WTC11 (cell line): ENCODE results near the gene SMIM22. TPM values are rescaled to one million over a fixed set of nuclear protein-coding genes. Genes with fewer than 3 reads are reported as not detected.

Experiments used
- ATAC-seq: fragments of 200-7000 bp; cut with Tn5 transposase; 2 replicates; pipeline ENCODE4 v1.10.0; 2021; ENCODE audit warnings: mild to moderate bottlenecking, moderate library complexity
- CTCF ChIA-PET: fragments of 300-600 bp; sonication (Branson Sonifier 250); formaldehyde crosslinking; loops from one replicate; lab custom pipeline; 2021; ENCODE audit warnings: antibody characterized with exemption; lab: Charles Lee
- POLR2A ChIA-PET: fragments of 350-600 bp; sonication (Branson Sonifier 250); formaldehyde crosslinking; loops from one replicate; lab custom pipeline; 2021; ENCODE audit warnings: antibody characterized with exemption; lab: Charles Lee
- DNase-seq: peaks from one replicate; pipeline ENCODE4 v3.0.0; 2021; ENCODE audit warnings: low spot score
- H3K27ac Mint-ChIP-seq: 2 replicates; pipeline ENCODE4 v1.8.0; 2021; ENCODE audit warnings: mixed read lengths
- H3K27me3 Mint-ChIP-seq: 2 replicates; pipeline ENCODE4 v1.8.0; 2021; ENCODE audit warnings: low read depth, mild to moderate bottlenecking, moderate library complexity, mixed read lengths
- H3K36me3 Mint-ChIP-seq: 2 replicates; pipeline ENCODE4 v1.8.0; 2021; ENCODE audit warnings: mixed read lengths
- H3K4me1 Mint-ChIP-seq: 2 replicates; pipeline ENCODE4 v1.8.0; 2022; ENCODE audit warnings: mixed read lengths
- H3K4me3 Mint-ChIP-seq: 2 replicates; pipeline ENCODE4 v1.8.0; 2021; ENCODE audit warnings: mild to moderate bottlenecking, moderate library complexity, mixed read lengths
- H3K9me3 Mint-ChIP-seq: 2 replicates; pipeline ENCODE4 v1.8.0; 2021; ENCODE audit warnings: mixed read lengths
- ATF2 ChIP-seq: sonication (generic); formaldehyde crosslinking; IDR thresholded peaks from 2 replicates; pipeline ENCODE4 v1.8.1; 2022; ENCODE audit warnings: low read depth, missing genetic modification reagents, borderline replicate concordance
- ELF4 ChIP-seq: sonication (generic); formaldehyde crosslinking; IDR thresholded peaks from 2 replicates; pipeline ENCODE4 v1.8.1; 2022; ENCODE audit warnings: low read depth, mild to moderate bottlenecking, moderate library complexity, missing genetic modification reagents
- HMGXB4 ChIP-seq: sonication (generic); formaldehyde crosslinking; IDR thresholded peaks from 2 replicates; pipeline ENCODE4 v1.8.1; 2023; ENCODE audit warnings: mild to moderate bottlenecking, moderate library complexity, missing genetic modification reagents
- JUN ChIP-seq: sonication (generic); formaldehyde crosslinking; IDR thresholded peaks from 2 replicates; pipeline ENCODE4 v1.8.0; 2023; ENCODE audit warnings: mild to moderate bottlenecking, missing genetic modification reagents
- MAX ChIP-seq: sonication (generic); formaldehyde crosslinking; IDR thresholded peaks from 2 replicates; pipeline ENCODE4 v1.8.0; 2022; ENCODE audit warnings: mild to moderate bottlenecking, missing genetic modification reagents
- NFYB ChIP-seq: sonication (generic); formaldehyde crosslinking; conservative IDR thresholded peaks from 2 replicates; pipeline ENCODE4 v1.8.0; 2022; ENCODE audit warnings: low read depth, missing genetic modification reagents
- NR1H2 ChIP-seq: sonication (generic); formaldehyde crosslinking; IDR thresholded peaks from 2 replicates; pipeline ENCODE4 v1.9.0; 2021; ENCODE audit warnings: mild to moderate bottlenecking, moderate library complexity, missing genetic modification reagents
- PRDM15 ChIP-seq: sonication (generic); formaldehyde crosslinking; IDR thresholded peaks from 2 replicates; pipeline ENCODE4 v1.8.0; 2022; ENCODE audit warnings: missing genetic modification reagents
- SOX15 ChIP-seq: fragments of 250-450 bp; sonication (Bioruptor Pico); IDR thresholded peaks from 2 replicates; pipeline ENCODE4 v1.9.0; 2021; ENCODE audit warnings: mild to moderate bottlenecking
- STAT6 ChIP-seq: sonication (generic); formaldehyde crosslinking; conservative IDR thresholded peaks from 2 replicates; pipeline ENCODE4 v1.8.1; 2023; ENCODE audit warnings: mild to moderate bottlenecking, low read depth, missing genetic modification reagents, moderate library complexity
- USF1 ChIP-seq: sonication (generic); formaldehyde crosslinking; IDR thresholded peaks from 2 replicates; pipeline ENCODE4 v1.8.0; 2022; ENCODE audit warnings: mild to moderate bottlenecking, missing genetic modification reagents
- ZBTB21 ChIP-seq: sonication (generic); formaldehyde crosslinking; IDR thresholded peaks from 2 replicates; pipeline ENCODE4 v1.8.1; 2023; ENCODE audit warnings: mild to moderate bottlenecking, missing genetic modification reagents, borderline replicate concordance
- ZNF219 ChIP-seq: sonication (generic); formaldehyde crosslinking; IDR thresholded peaks from 2 replicates; pipeline ENCODE4 v1.8.0; 2023; ENCODE audit warnings: missing genetic modification reagents, mild to moderate bottlenecking, borderline replicate concordance
- ZNF396 ChIP-seq: fragments of 250-450 bp; sonication (Bioruptor Pico); IDR thresholded peaks from 2 replicates; pipeline ENCODE4 v1.8.0; 2021; ENCODE audit warnings: mild to moderate bottlenecking, moderate library complexity, borderline replicate concordance
- ZNF671 ChIP-seq: fragments of 250-450 bp; sonication (Bioruptor Pico); IDR thresholded peaks from 2 replicates; pipeline ENCODE4 v1.8.0; 2021; ENCODE audit warnings: mild to moderate bottlenecking
- total RNA-seq: library from RNA; stranded (reverse); gene quantifications from 3 replicates; pipeline ENCODE4 v1.2.3, GENCODE V29; 2021

SMIM22 gene
- total RNA-seq, 1 experiment from 2014 or later, result not detected

GRCh38 chr16:4769306-4769638 is 25.9 kb upstream of the SMIM22 start:
- Mint-ChIP-seq H3K27me3 (no peaks in the 10 kb centered on the region), H3K4me3 (peak overlapping the region; percentile 86), H3K36me3 (no peaks in the 10 kb centered on the region), H3K9me3 (no peaks in the 10 kb centered on the region), H3K4me1 (peaks cover 17% of the 10 kb centered on the region), H3K27ac (peak overlapping the region; percentile 48)
- ChIA-PET CTCF (interaction anchor here (0.9 to 1.5 kb wide), 6 partner anchors 9 to 87 kb away, joined by 3 to 7 read pairs (median 4); partner anchors contain the start of genes ANKS3 and DNAAF8), POLR2A (interaction anchor here (1.4 to 3.1 kb wide), 2 partner anchors 33 to 35 kb away, joined by 7 to 16 read pairs; partner anchors contain the start of genes ANKS3, DNAAF8 and ROGDI)
- no peak for ATAC-seq
- TF ChIP-seq USF1 (no peak), MAX (no peak), ZNF396 (no peak), SOX15 (no peak), NR1H2 (CRISPR knock-in tag) (no peak), ATF2 (CRISPR knock-in tag) (no peak), JUN (no peak), NFYB (CRISPR knock-in tag) (no peak), ZBTB21 (no peak), HMGXB4 (CRISPR knock-in tag) (no peak), ZNF671 (no peak), PRDM15 (CRISPR knock-in tag) (no peak), STAT6 (CRISPR knock-in tag) (no peak)
- no peak for DNase-seq

- Mint-ChIP-seq H3K27ac (peak overlapping the region; percentile 70; the same call in 1 of the 2 replicates), H3K27me3 (no peaks in the 10 kb centered on the region), H3K36me3 (no peaks in the 10 kb centered on the region), H3K9me3 (no peaks in the 10 kb centered on the region), H3K4me1 (peaks cover 11% of the 10 kb centered on the region), H3K4me3 (no peak overlapping the region)
- POLR2A ChIA-PET, result interaction anchor here (0.7 kb wide), 1 partner anchor 94 kb away, joined by 4 read pairs; no protein-coding TSS in a partner anchor
- no peak for TF ChIP-seq ZNF671
- TF ChIP-seq NR1H2 (CRISPR knock-in tag), result no peak
- TF ChIP-seq ZNF219 (CRISPR knock-in tag), result no peak
- no peak for TF ChIP-seq ELF4 (CRISPR knock-in tag)
- ATAC-seq (no peak), DNase-seq (no peak)
- CTCF ChIA-PET, result no interaction called here
Measured at GRCh38 chr16:4771646-4772045, 23.5 kb upstream of the SMIM22 start.
